HPDE6-E6E7 (cell line): ENCODE results near the gene DCLK3.
A peak's percentile ranks its signal among the peaks of the same experiment; 100 is the strongest.

Source experiments
- DNase-seq: peaks from one replicate; pipeline ENCODE4 v3.0.0; 2011; ENCODE audit warnings: missing footprints; ENCODE audit errors: extremely low spot score

DCLK3 gene

GRCh38 chr3:36763850-36764703 lies at the start of gene DCLK3:
Gene DCLK3, minus strand, starts transcription at chr3:36764553. Its CDS starts 290 bp downstream, at chr3:36764263.
- no peak for DNase-seq

GRCh38 chr3:36813305-36813704 lies 49.0 kb upstream of the DCLK3 start:
- DNase-seq = peak; percentile 42

GRCh38 chr3:36812240-36812639 lies 47.9 kb upstream of the DCLK3 start:
- no peak for DNase-seq

GRCh38 chr3:36811768-36812167 lies 47.4 kb upstream of the DCLK3 start:
- no peak for DNase-seq

GRCh38 chr3:36804295-36805055 lies 40.1 kb upstream of the DCLK3 start:
- DNase-seq = no peak

GRCh38 chr3:36803091-36803791 lies 38.9 kb upstream of the DCLK3 start:
- DNase-seq = no peak

GRCh38 chr3:36800533-36801116 lies 36.3 kb upstream of the DCLK3 start:
- no peak for DNase-seq

GRCh38 chr3:36796881-36797280 lies 32.5 kb upstream of the DCLK3 start:
- no peak for DNase-seq

- DNase-seq = no peak
Measured at GRCh38 chr3:36796161-36796560, 31.8 kb upstream of the DCLK3 start.

GRCh38 chr3:36795622-36796021 lies 31.3 kb upstream of the DCLK3 start:
- DNase-seq = no peak

GRCh38 chr3:36792342-36792741 lies 28.0 kb upstream of the DCLK3 start:
- DNase-seq = peak; percentile 4

- no peak for DNase-seq
Measured at GRCh38 chr3:36790765-36791164, 26.4 kb upstream of the DCLK3 start.

GRCh38 chr3:36786921-36787890 lies 22.9 kb upstream of the DCLK3 start:
- no peak for DNase-seq

- DNase-seq = no peak
Measured at GRCh38 chr3:36784138-36784635, 19.8 kb upstream of the DCLK3 start.

- no peak for DNase-seq
Measured at GRCh38 chr3:36777424-36778218, 13.3 kb upstream of the DCLK3 start.

GRCh38 chr3:36776436-36776835 lies 12.1 kb upstream of the DCLK3 start:
- no peak for DNase-seq

- no peak for DNase-seq
Measured at GRCh38 chr3:36774052-36774451, 9.7 kb upstream of the DCLK3 start.

- no peak for DNase-seq
Measured at GRCh38 chr3:36771931-36772330, 7.6 kb upstream of the DCLK3 start.

- no peak for DNase-seq
Measured at GRCh38 chr3:36769926-36770325, 5.6 kb upstream of the DCLK3 start.

GRCh38 chr3:36765104-36765503 lies 751 bp upstream of the DCLK3 start:
- DNase-seq = no peak
